IMR-90 (cell line): ENCODE data around the gene DDA1. TPM values are rescaled to one million over a fixed set of nuclear protein-coding genes. Genes with fewer than 3 reads are reported as not detected.

Experiments used
- ATAC-seq: fragments of 200-7000 bp; cut with Tn5 transposase; 2 replicates; pipeline ENCODE4 v1.9.1; 2020; ENCODE audit warnings: low read depth, mild to moderate bottlenecking, moderate library complexity
- BruUV-seq: library from RNA; stranded (reverse); fragments of 400-500 nt; replicated peaks from 2 replicates; lab custom pipeline; 2021; lab: Mats Ljungman, UMichigan
- CTCF ChIA-PET: fragments of 300-600 bp; formaldehyde crosslinking; extraction: SDS; loops from one replicate; lab custom pipeline; 2021; ENCODE audit warnings: antibody characterized with exemption; lab: Yijun Ruan, JAX
- POLR2A ChIA-PET: fragments of 300-600 bp; sonication (Branson Sonifier 250); formaldehyde crosslinking; loops from one replicate; lab custom pipeline; 2022; ENCODE audit warnings: antibody characterized with exemption; ENCODE audit not compliant: unreplicated experiment; lab: Charles Lee
- DNase-seq: peaks from one replicate; pipeline ENCODE4 v3.0.0; 2013
- H2AFZ ChIP-seq: replicated peaks from 2 replicates; pipeline ENCODE3; 2013; ENCODE audit warnings: low read length, mild to moderate bottlenecking; ENCODE audit not compliant: poor library complexity
- H2AK5ac ChIP-seq: 2 replicates; pipeline ENCODE4 v1.6.1; 2013; ENCODE audit warnings: low read depth, low read length, inconsistent platforms
- H2AK9ac ChIP-seq: replicated peaks from 2 replicates; pipeline ENCODE3; 2013; ENCODE audit warnings: mild to moderate bottlenecking, low read depth, low read length, moderate library complexity; ENCODE audit not compliant: poor library complexity
- H2BK120ac ChIP-seq: 2 replicates; pipeline ENCODE4 v1.6.1; 2013; ENCODE audit warnings: low read depth, low read length, inconsistent platforms
- H2BK15ac ChIP-seq: 3 replicates; pipeline ENCODE4 v1.6.1; 2013; ENCODE audit warnings: low read depth, low read length, inconsistent platforms
- H2BK20ac ChIP-seq: 2 replicates; pipeline ENCODE4 v1.6.1; 2013; ENCODE audit warnings: low read depth, mild to moderate bottlenecking, inconsistent platforms, low read length, moderate library complexity
- H2BK5ac ChIP-seq: 2 replicates; pipeline ENCODE4 v1.6.1; 2013; ENCODE audit warnings: mild to moderate bottlenecking, low read depth, low read length, inconsistent platforms; ENCODE audit not compliant: poor library complexity, severe bottlenecking
- H3K14ac ChIP-seq: replicated peaks from 2 replicates; pipeline ENCODE4 v1.6.1; 2013; ENCODE audit warnings: low read depth, low read length, inconsistent platforms
- H3K18ac ChIP-seq: 2 replicates; pipeline ENCODE4 v1.6.1; 2013; ENCODE audit warnings: low read depth, low read length, control low read depth
- H3K23ac ChIP-seq: 2 replicates; pipeline ENCODE4 v1.6.1; 2013; ENCODE audit warnings: low read depth, low read length, inconsistent platforms
- H3K27ac ChIP-seq: 2 replicates; pipeline ENCODE4 v1.5.1; 2013; ENCODE audit warnings: mild to moderate bottlenecking, control low read depth, low read length; ENCODE audit not compliant: insufficient read depth
- H3K27me3 ChIP-seq: 2 replicates; pipeline ENCODE4 v1.6.1; 2013; ENCODE audit warnings: low read length; ENCODE audit not compliant: control insufficient read depth, insufficient read depth
- H3K36me3 ChIP-seq: 2 replicates; pipeline ENCODE4 v1.6.1; 2013; ENCODE audit warnings: low read length, mixed read lengths; ENCODE audit not compliant: control insufficient read depth, insufficient read depth
- H3K4ac ChIP-seq: 2 replicates; pipeline ENCODE4 v1.6.1; 2013; ENCODE audit warnings: low read depth, low read length, inconsistent platforms
- H3K4me1 ChIP-seq: 2 replicates; pipeline ENCODE4 v1.6.1; 2013; ENCODE audit warnings: low read length, mixed read lengths; ENCODE audit not compliant: control insufficient read depth, insufficient read depth
- H3K4me2 ChIP-seq: 2 replicates; pipeline ENCODE4 v1.6.1; 2013; ENCODE audit warnings: low read depth, mild to moderate bottlenecking, control low read depth, low read length, moderate library complexity
- H3K4me3 ChIP-seq: 2 replicates; pipeline ENCODE4 v1.5.1; 2013; ENCODE audit warnings: low read depth, mild to moderate bottlenecking, control low read depth, low read length, moderate library complexity; ENCODE audit not compliant: insufficient read depth
- H3K56ac ChIP-seq: 2 replicates; pipeline ENCODE4 v1.6.1; 2013; ENCODE audit warnings: low read length, inconsistent platforms; ENCODE audit not compliant: insufficient read depth; ENCODE audit errors: extremely low read depth
- H3K79me1 ChIP-seq, 2 experiments: 2 replicates each; pipeline ENCODE4 v1.6.1; 2013; ENCODE audit warnings: low read length in 2 of 2, inconsistent platforms in 1 of 2, low read depth in 1 of 2
- H3K9ac ChIP-seq: 2 replicates; pipeline ENCODE4 v1.6.1; 2013; ENCODE audit warnings: low read depth, low read length, control low read depth
- H3K9me1 ChIP-seq: 2 replicates; pipeline ENCODE4 v1.6.1; 2013; ENCODE audit warnings: low read length, inconsistent platforms; ENCODE audit not compliant: insufficient read depth
- H3K9me3 ChIP-seq: 2 replicates; pipeline ENCODE4 v1.6.1; 2013; ENCODE audit warnings: low read length; ENCODE audit not compliant: control insufficient read depth, insufficient read depth
- H4K20me1 ChIP-seq: 2 replicates; pipeline ENCODE4 v1.6.1; 2013; ENCODE audit warnings: low read length, inconsistent platforms; ENCODE audit not compliant: insufficient read depth
- H4K5ac ChIP-seq: 2 replicates; pipeline ENCODE4 v1.6.1; 2013; ENCODE audit warnings: mild to moderate bottlenecking, low read depth, low read length, control low read depth
- H4K8ac ChIP-seq, 2 experiments: 2 replicates each; pipeline ENCODE4 v1.6.1; 2013; ENCODE audit warnings: low read depth in 2 of 2, low read length in 2 of 2, control low read depth in 1 of 2, inconsistent platforms in 1 of 2
- H4K91ac ChIP-seq: 2 replicates; pipeline ENCODE4 v1.6.1; 2013; ENCODE audit warnings: low read depth, low read length, inconsistent platforms; ENCODE audit not compliant: insufficient read depth
- CEBPB ChIP-seq: IDR thresholded peaks from 2 replicates; pipeline ENCODE4 v1.6.1; 2012; ENCODE audit warnings: low read depth, low read length, improper control_type of control experiment
- CHD1 ChIP-seq: IDR thresholded peaks from 2 replicates; pipeline ENCODE4 v1.6.1; 2012; ENCODE audit warnings: low read depth, low read length, improper control_type of control experiment
- CTCF ChIP-seq: conservative IDR thresholded peaks from 2 replicates; pipeline ENCODE4 v1.5.1; 2012; ENCODE audit warnings: mild to moderate bottlenecking, low read depth, low read length, improper control_type of control experiment
- ELK1 ChIP-seq: fragments of 150-350 bp; IDR thresholded peaks from 2 replicates; pipeline ENCODE4 v1.6.1; 2016; ENCODE audit warnings: low read depth, mild to moderate bottlenecking, low read length, moderate library complexity, borderline replicate concordance
- FOS ChIP-seq: fragments of 150-350 bp; IDR thresholded peaks from 2 replicates; pipeline ENCODE4 v1.6.1; 2016; ENCODE audit warnings: low read depth, low read length
- MAFK ChIP-seq: IDR thresholded peaks from 2 replicates; pipeline ENCODE4 v1.6.1; 2012; ENCODE audit warnings: low read depth, low read length, improper control_type of control experiment
- MAZ ChIP-seq: IDR thresholded peaks from 2 replicates; pipeline ENCODE4 v1.6.1; 2012; ENCODE audit warnings: low read depth, mild to moderate bottlenecking, low read length, improper control_type of control experiment, moderate library complexity, borderline replicate concordance
- MXI1 ChIP-seq: IDR thresholded peaks from 2 replicates; pipeline ENCODE4 v1.6.1; 2012; ENCODE audit warnings: low read depth, mild to moderate bottlenecking, low read length, moderate library complexity, borderline replicate concordance
- NFE2L2 ChIP-seq: fragments of 150-350 bp; IDR thresholded peaks from 2 replicates; pipeline ENCODE4 v1.6.1; 2016; ENCODE audit warnings: low read depth, mild to moderate bottlenecking, low read length
- RAD21 ChIP-seq: IDR thresholded peaks from 2 replicates; pipeline ENCODE4 v1.6.1; 2012; ENCODE audit warnings: low read length, improper control_type of control experiment
- RFX5 ChIP-seq: IDR thresholded peaks from 2 replicates; pipeline ENCODE4 v1.8.0; 2012; ENCODE audit warnings: low read depth, mild to moderate bottlenecking, low read length, moderate library complexity
- SMC3 ChIP-seq: fragments of 150-350 bp; IDR thresholded peaks from 2 replicates; pipeline ENCODE4 v1.6.1; 2016; ENCODE audit warnings: low read depth, mild to moderate bottlenecking, antibody characterized with exemption, low read length, moderate library complexity
- WGBS, 2 experiments: methylation state at CpG; one replicate each; pipeline versions ENCODE4 v1.1.5 to v1.1.7; 2013; ENCODE audit warnings: missing lambda C conversion rate in 2 of 2; ENCODE audit not compliant: insufficient read length in 1 of 2; ENCODE audit errors: extremely low coverage in 2 of 2; 5-methylcytosine and 5-hydroxymethylcytosine counted together
- dilution Hi-C: fragments of 300-500 bp; cut with HindIII; formaldehyde crosslinking; loops from one replicate; pipeline ENCODE4 v1.14.3; 2018; ENCODE audit warnings: low sequenced_read_pairs; ENCODE audit not compliant: unreplicated experiment
- in situ Hi-C: fragments of 300-500 bp; cut with MboI; formaldehyde crosslinking; loops from 3 replicates; pipeline ENCODE4 v1.14.3; 2019; ENCODE audit warnings: low sequenced_read_pairs, inconsistent platforms, mixed read lengths
- intact Hi-C: fragments of 100-400 bp; cut with micrococcal nuclease; formaldehyde crosslinking; loops from 2 replicates; pipeline ENCODE4 v1.10.0; 2022
- polyA plus RNA-seq, 3 experiments: library from polyadenylated mRNA; depleted of rRNA; stranded (reverse); fragments of >200 nt; gene quantifications; 2 replicates each; pipeline ENCODE4 v1.2.3, GENCODE V29; 2012; ENCODE audit warnings: low replicate concordance in 1 of 3
- total RNA-seq: library from RNA; depleted of rRNA; stranded (reverse); fragments of >200 nt; gene quantifications from 2 replicates; pipeline ENCODE4 v1.2.3, GENCODE V29; 2012

Gene DDA1
- total and polyA plus RNA-seq, 2 of the 4 experiments (the other 2 are of a cell fraction) = 33.7 to 87.2 TPM

- 0 out of 2 replicates have a peak overlapping the region, but pooled peaks have one; percentile 3 for H2BK120ac ChIP-seq
- H3K27me3 ChIP-seq = no peaks in the 10 kb centered on the region
- peak overlapping the region; percentile 90 for H3K4me2 ChIP-seq
- H3K14ac ChIP-seq = peak overlapping the region; percentile 37; the same call in 1 of the 2 replicates
- dilution Hi-C loops (no loop called here), in situ Hi-C loops (no loop called here), intact Hi-C loops (loop anchor here (1.0 kb wide), 1 partner anchor 10 kb away; no protein-coding TSS in a partner anchor)
- H4K20me1 ChIP-seq = no peaks in the 10 kb centered on the region
- H3K18ac ChIP-seq = no peak overlapping the region
- peak overlapping the region; percentile 49; the same call in 1 of the 2 replicates for H4K91ac ChIP-seq
- peak overlapping the region; percentile 61 for H3K4me3 ChIP-seq
- no peak overlapping the region for H3K56ac ChIP-seq
- POLR2A ChIA-PET = no interaction called here
- H2BK15ac ChIP-seq = no peak overlapping the region
- BruUV-seq = no TSS peak
- CTCF ChIA-PET = no interaction called here
- H3K9me3 ChIP-seq = peaks cover 4% of the 10 kb centered on the region
- DNase-seq = no peak
- peak overlapping the region; percentile 90 for H2AFZ ChIP-seq
- peak overlapping the region; percentile 31 for H2BK5ac ChIP-seq
- H3K79me1 ChIP-seq = peaks cover 14 to 44% of the 10 kb centered on the region in 2 experiments
- H3K4ac ChIP-seq = peak overlapping the region; percentile 19; the same call in 1 of the 2 replicates
- H3K36me3 ChIP-seq = peaks cover 8% of the 10 kb centered on the region
- no peak overlapping the region for H4K5ac ChIP-seq
- H2AK5ac ChIP-seq = peak overlapping the region; percentile 24; the same call in 1 of the 2 replicates
- peak overlapping the region; percentile 21 to 36; a peak in 2 of 4 replicates for H4K8ac ChIP-seq
- WGBS, 2 experiments = 10% methylated on average over 17 of the region's 29 CpGs; no CpG with 5 or more reads in 1 of the 2 experiments
- peak overlapping the region; percentile 90 for H2AK9ac ChIP-seq
- peaks cover 8% of the 10 kb centered on the region for H3K4me1 ChIP-seq
- peak overlapping the region; percentile 11 for H3K27ac ChIP-seq
- TF ChIP-seq RFX5 = no peak
- no peak for TF ChIP-seq SMC3
- TF ChIP-seq CTCF = no peak
- TF ChIP-seq MAFK = no peak
- no peak for TF ChIP-seq ELK1
- no peak for TF ChIP-seq NFE2L2
- TF ChIP-seq RAD21 = no peak
- TF ChIP-seq MAZ = no peak
- no peak for TF ChIP-seq CEBPB
- TF ChIP-seq CHD1 = no peak
- TF ChIP-seq MXI1 = no peak
- TF ChIP-seq FOS = no peak
- H3K9ac ChIP-seq = peak overlapping the region; percentile 35
- ATAC-seq = no peak
- H3K9me1 ChIP-seq = peaks cover 14% of the 10 kb centered on the region
- no peak overlapping the region for H2BK20ac ChIP-seq
- no peak overlapping the region for H3K23ac ChIP-seq
These were observed 6.8 kb upstream of the DDA1 start for GRCh38 chr19:17302391-17303166.
